Left ventricle myocardium inferior (tissue), 1 donor: ENCODE data around the gene HK3. TPM values are rescaled to one million over a fixed set of nuclear protein-coding genes. Genes with fewer than 3 reads are reported as not detected.

ENCODE experiments used
- DNase-seq: peaks from one replicate; pipeline ENCODE4 v3.0.0-alpha.2; 2020
- H3K27ac ChIP-seq: fragments of 200-600 bp; replicated peaks from 2 replicates; pipeline ENCODE4 v1.8.0; 2021
- H3K27me3 ChIP-seq: fragments of 200-600 bp; 2 replicates; pipeline ENCODE4 v1.8.0; 2021; ENCODE audit warnings: low read depth
- H3K36me3 ChIP-seq: fragments of 200-600 bp; 2 replicates; pipeline ENCODE4 v1.8.0; 2021
- H3K4me1 ChIP-seq: fragments of 200-600 bp; 2 replicates; pipeline ENCODE4 v1.8.0; 2021
- H3K4me3 ChIP-seq: fragments of 200-600 bp; 2 replicates; pipeline ENCODE4 v1.8.0; 2021; ENCODE audit warnings: mild to moderate bottlenecking, moderate library complexity
- H3K9me3 ChIP-seq: fragments of 200-600 bp; replicated peaks from 2 replicates; pipeline ENCODE4 v1.8.0; 2021
- intact Hi-C: fragments of 100-400 bp; cut with micrococcal nuclease; formaldehyde crosslinking; loops from one replicate; pipeline ENCODE4 v1.11.0; 2022
- total RNA-seq: library from RNA; stranded (reverse); fragmentation: NEBNext Ultra II Directional; extraction: Animal tissue kit (Norgen Biotek cat#: 25700); gene quantifications from one replicate; pipeline ENCODE4 v1.2.1, GENCODE V29; 2021
- TF ChIP-seq, protein P1 (sequence below): fragments of 200-600 bp; IDR thresholded peaks from 2 replicates; pipeline ENCODE4 v1.8.0; 2021; ENCODE audit warnings: antibody characterized with exemption, mild to moderate bottlenecking, borderline replicate concordance
- donor health status: DM: no; HTN: yes; CAD: no; lungs with severe emphysema.

HK3 gene
- total RNA-seq, 1 donor from 2014 or later, result 3.5 TPM

DNA sequence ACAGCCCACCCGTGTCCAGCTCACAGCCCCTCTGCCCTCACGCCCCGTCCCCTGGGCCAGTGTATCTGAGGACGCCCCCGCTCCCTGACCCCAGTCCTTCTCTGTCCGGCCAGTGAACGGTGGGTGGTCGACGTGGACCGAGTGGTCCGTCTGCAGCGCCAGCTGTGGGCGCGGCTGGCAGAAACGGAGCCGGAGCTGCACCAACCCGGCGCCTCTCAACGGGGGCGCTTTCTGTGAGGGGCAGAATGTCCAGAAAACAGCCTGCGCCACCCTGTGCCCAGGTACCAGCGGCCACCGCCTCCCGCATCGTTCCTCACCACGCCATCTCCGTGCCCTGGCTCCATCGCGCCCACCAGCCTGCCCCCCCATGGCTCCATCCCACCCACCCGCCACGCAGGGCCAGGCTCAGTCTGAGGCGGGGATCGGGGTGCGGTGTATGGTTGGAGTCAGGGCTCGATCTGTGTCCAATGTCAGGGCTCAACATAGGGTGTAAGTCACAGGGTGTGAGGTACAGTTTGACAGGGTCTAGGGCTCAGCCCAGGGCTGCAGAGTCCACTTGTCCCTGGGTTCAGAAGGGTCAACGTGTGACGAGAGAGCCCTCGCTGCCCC is 29.5 kb downstream of the HK3 start:
- Histone ChIP-seq H3K27ac (no peak overlapping the region), H3K27me3 (peaks cover 76% of the 10 kb centered on the region), H3K36me3 (no peaks in the 10 kb centered on the region), H3K4me3 (no peak overlapping the region), H3K4me1 (no peaks in the 10 kb centered on the region), H3K9me3 (no peaks in the 10 kb centered on the region)
- no peak for DNase-seq
- intact Hi-C loops, result no loop called here
- TF ChIP-seq, protein P1, sequence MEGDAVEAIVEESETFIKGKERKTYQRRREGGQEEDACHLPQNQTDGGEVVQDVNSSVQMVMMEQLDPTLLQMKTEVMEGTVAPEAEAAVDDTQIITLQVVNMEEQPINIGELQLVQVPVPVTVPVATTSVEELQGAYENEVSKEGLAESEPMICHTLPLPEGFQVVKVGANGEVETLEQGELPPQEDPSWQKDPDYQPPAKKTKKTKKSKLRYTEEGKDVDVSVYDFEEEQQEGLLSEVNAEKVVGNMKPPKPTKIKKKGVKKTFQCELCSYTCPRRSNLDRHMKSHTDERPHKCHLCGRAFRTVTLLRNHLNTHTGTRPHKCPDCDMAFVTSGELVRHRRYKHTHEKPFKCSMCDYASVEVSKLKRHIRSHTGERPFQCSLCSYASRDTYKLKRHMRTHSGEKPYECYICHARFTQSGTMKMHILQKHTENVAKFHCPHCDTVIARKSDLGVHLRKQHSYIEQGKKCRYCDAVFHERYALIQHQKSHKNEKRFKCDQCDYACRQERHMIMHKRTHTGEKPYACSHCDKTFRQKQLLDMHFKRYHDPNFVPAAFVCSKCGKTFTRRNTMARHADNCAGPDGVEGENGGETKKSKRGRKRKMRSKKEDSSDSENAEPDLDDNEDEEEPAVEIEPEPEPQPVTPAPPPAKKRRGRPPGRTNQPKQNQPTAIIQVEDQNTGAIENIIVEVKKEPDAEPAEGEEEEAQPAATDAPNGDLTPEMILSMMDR, result no peak

DNA sequence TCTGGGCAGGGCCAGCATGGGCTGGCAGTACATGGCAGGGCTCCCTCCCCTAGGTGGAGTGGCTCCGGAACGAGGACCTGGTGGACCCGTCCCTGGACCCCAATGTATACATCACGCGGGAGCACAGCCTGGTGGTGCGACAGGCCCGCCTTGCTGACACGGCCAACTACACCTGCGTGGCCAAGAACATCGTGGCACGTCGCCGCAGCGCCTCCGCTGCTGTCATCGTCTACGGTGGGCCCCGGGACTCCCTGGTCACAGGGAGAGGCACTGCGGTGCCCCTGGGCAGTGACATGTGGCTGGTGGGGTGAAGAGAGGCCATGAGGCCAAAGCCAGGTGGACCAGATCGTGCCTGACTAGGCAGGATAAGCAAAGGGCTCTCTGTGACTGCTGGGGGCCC is 30.4 kb downstream of the HK3 start:
- Histone ChIP-seq H3K4me1 (no peaks in the 10 kb centered on the region), H3K9me3 (no peaks in the 10 kb centered on the region), H3K27me3 (peaks cover 76% of the 10 kb centered on the region), H3K36me3 (no peaks in the 10 kb centered on the region), H3K27ac (no peak overlapping the region), H3K4me3 (no peak overlapping the region)
- TF ChIP-seq, protein P1, result no peak
- no peak for DNase-seq
- intact Hi-C loops, result no loop called here

DNA sequence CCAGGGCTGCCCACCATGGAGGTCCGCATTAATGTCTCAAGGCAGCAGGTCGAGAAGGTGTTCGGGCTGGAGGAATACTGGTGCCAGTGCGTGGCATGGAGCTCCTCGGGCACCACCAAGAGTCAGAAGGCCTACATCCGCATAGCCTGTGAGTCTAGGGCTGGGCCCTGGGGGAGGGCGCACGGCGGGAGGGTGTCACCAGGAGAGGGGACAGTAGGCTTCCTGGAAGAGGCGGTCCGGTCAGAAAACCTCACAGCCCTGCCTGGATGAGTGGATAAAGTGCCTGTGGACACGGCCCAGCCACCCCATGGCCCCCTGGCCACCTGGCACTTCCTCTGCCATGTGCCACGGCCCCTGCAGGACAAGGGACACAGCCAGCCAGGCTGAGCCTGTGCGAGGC is 31.0 kb downstream of the HK3 start:
- TF ChIP-seq, protein P1, result no peak

DNA sequence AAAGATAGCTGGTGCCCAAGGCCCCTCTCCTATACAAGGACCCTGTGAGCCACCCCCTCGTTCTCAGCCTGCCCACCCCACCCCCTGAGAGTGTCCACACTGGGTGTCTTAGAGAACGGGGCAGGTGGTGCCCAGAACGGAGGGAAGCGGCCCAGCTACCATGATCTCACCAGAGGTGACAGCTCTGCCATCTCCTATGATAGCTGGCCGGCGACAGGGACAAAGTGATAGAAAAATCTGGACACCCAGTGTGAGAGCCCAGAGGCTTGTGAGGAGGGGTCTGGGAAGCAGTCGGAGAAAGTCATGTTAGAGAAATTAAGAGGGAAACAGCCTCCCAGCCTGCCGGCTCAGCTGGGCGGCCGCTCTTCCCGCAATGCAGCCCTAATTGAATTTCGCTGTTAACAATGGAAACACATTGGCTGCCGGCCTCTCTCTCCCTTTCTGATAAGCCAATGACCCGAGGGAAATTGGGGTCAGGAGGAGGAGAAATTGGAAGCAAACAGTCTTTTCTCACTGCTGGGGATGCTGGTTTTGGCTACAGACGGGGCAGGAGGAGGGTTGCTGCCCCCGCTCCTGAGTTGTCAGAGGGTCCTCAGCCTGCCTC is 32.3 kb downstream of the HK3 start:
- H3K36me3 ChIP-seq, result no peaks in the 10 kb centered on the region
- no peak overlapping the region for H3K27ac ChIP-seq
- H3K9me3 ChIP-seq, result no peaks in the 10 kb centered on the region
- no peak overlapping the region for H3K4me3 ChIP-seq
- no peak for DNase-seq
- TF ChIP-seq, protein P1, result no peak
- intact Hi-C loops, result no loop called here
- no peaks in the 10 kb centered on the region for H3K4me1 ChIP-seq
- H3K27me3 ChIP-seq, result peaks cover 85% of the 10 kb centered on the region

More for the DNA sequence above, 31.0 kb downstream of the HK3 start:
- no peak for DNase-seq
- H3K27ac ChIP-seq, result no peak overlapping the region
- no peaks in the 10 kb centered on the region for H3K36me3 ChIP-seq
- H3K27me3 ChIP-seq, result peaks cover 73% of the 10 kb centered on the region
- no peaks in the 10 kb centered on the region for H3K9me3 ChIP-seq
- H3K4me3 ChIP-seq, result no peak overlapping the region
- intact Hi-C loops, result no loop called here
- no peaks in the 10 kb centered on the region for H3K4me1 ChIP-seq

DNA sequence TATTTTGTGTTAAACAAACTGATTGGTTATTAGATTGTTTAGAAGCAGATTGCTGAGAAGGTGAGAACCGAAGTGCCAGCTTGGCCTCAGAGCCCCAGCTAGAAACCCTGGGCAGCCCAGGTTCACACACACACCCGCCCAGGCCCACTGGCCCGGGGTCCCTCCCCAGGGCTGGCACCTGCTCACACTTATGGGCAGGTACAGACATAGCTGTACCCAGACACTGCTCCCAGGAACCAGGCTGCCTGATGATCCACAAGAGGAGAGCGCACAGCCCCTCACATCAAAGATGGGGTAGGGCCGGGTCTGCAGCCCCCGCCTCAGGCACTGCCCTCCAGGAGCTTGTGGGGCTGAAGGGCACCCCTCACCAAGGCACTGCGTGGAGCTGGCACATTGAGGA is 33.2 kb downstream of the HK3 start:
- no peak for DNase-seq
- Histone ChIP-seq H3K36me3 (no peaks in the 10 kb centered on the region), H3K27me3 (peaks cover 94% of the 10 kb centered on the region), H3K27ac (no peak overlapping the region), H3K4me1 (no peaks in the 10 kb centered on the region), H3K9me3 (no peaks in the 10 kb centered on the region), H3K4me3 (no peak overlapping the region)
- TF ChIP-seq, protein P1, result no peak
- intact Hi-C loops, result no loop called here
